SK-N-SH (cell line): Measurements from ENCODE around the gene WDR49. TPM values are rescaled to one million over a fixed set of nuclear protein-coding genes. Genes with fewer than 3 reads are reported as not detected.

Experiments
- CTCF ChIA-PET: fragments of 300-600, 350-600 bp; formaldehyde crosslinking; extraction: SDS; loops from one replicate; lab custom pipeline; 2021; lab: Yijun Ruan, JAX
- POLR2A ChIA-PET: fragments of 350-600 bp; sonication (Branson Sonifier 250); formaldehyde crosslinking; extraction: SDS; loops from one replicate; lab custom pipeline; 2020; ENCODE audit warnings: antibody characterized with exemption, inconsistent platforms; lab: Yijun Ruan, JAX
- DNase-seq: peaks from one replicate; pipeline ENCODE4 v3.0.0; 2012
- H2AFZ ChIP-seq: fragments of 200-600 bp; sonication (generic); 2 replicates; pipeline ENCODE4 v1.8.1; 2016; ENCODE audit warnings: antibody characterized with exemption, mild to moderate bottlenecking, low read depth
- H3F3A ChIP-seq: fragments of 200-600 bp; sonication (generic); replicated peaks from 2 replicates; pipeline ENCODE3; 2016; ENCODE audit warnings: antibody characterized with exemption, mild to moderate bottlenecking; ENCODE audit not compliant: insufficient read depth
- H3K27ac ChIP-seq, 2 experiments: fragments of 200-500 bp in 1 of 2; fragments of 200-600 bp in 1 of 2; sonication (Bioruptor generic) in 1 of 2; sonication (generic), shearing (Covaris generic) in 1 of 2; 2 replicates each; pipeline versions ENCODE4 v1.5.1 to v1.6.1; 2014 to 2016; ENCODE audit warnings: low read depth in 2 of 2, inconsistent platforms in 1 of 2, low read length in 1 of 2, mild to moderate bottlenecking in 1 of 2, mixed read lengths in 1 of 2
- H3K27me3 ChIP-seq: fragments of 200-600 bp; sonication (generic), shearing (Covaris generic); 2 replicates; pipeline ENCODE4 v1.6.1; 2016; ENCODE audit warnings: mixed run types; ENCODE audit not compliant: insufficient read depth
- H3K36me3 ChIP-seq, 2 experiments: fragments of 200-500 bp in 1 of 2; fragments of 200-600 bp in 1 of 2; sonication (Bioruptor generic) in 1 of 2; sonication (generic) in 1 of 2; replicated peaks in 1 of 2; 2 replicates each; pipeline versions ENCODE3 to v1.5.1; 2014 to 2016; ENCODE audit warnings: low read length in 1 of 2, mild to moderate bottlenecking in 1 of 2; ENCODE audit not compliant: insufficient read depth in 2 of 2, control insufficient read depth in 1 of 2
- H3K4me1 ChIP-seq, 2 experiments: fragments of 200-500 bp in 1 of 2; fragments of 200-600 bp in 1 of 2; sonication (Bioruptor generic) in 1 of 2; sonication (generic), shearing (Covaris generic) in 1 of 2; 2 replicates each; pipeline versions ENCODE4 v1.5.1 to v1.6.1; 2014 to 2016; ENCODE audit warnings: low read depth in 1 of 2, low read length in 1 of 2, mixed run types in 1 of 2; ENCODE audit not compliant: insufficient read depth in 2 of 2, control insufficient read depth in 1 of 2
- H3K4me2 ChIP-seq: fragments of 200-600 bp; sonication (generic), shearing (Covaris generic); 2 replicates; pipeline ENCODE4 v1.6.1; 2017; ENCODE audit warnings: mixed run types
- H3K4me3 ChIP-seq, 2 experiments: fragments of 200-500 bp in 1 of 2; fragments of 200-600 bp in 1 of 2; sonication (Bioruptor generic) in 1 of 2; sonication (generic), shearing (Covaris generic) in 1 of 2; 2 replicates each; pipeline versions ENCODE4 v1.5.1 to v1.8.1; 2014 to 2016; ENCODE audit warnings: low read depth in 2 of 2, inconsistent platforms in 1 of 2, low read length in 1 of 2, mild to moderate bottlenecking in 1 of 2, mixed read lengths in 1 of 2, moderate library complexity in 1 of 2
- H3K79me2 ChIP-seq: fragments of 200-600 bp; sonication (generic); 2 replicates; pipeline ENCODE4 v1.8.1; 2017; ENCODE audit warnings: mild to moderate bottlenecking; ENCODE audit not compliant: insufficient read depth
- H3K9ac ChIP-seq: fragments of 200-600 bp; sonication (generic); 2 replicates; pipeline ENCODE4 v1.6.1; 2017; ENCODE audit warnings: mixed run types
- H3K9me2 ChIP-seq: fragments of 200-600 bp; sonication (generic); 2 replicates; pipeline ENCODE4 v1.6.1; 2017; ENCODE audit warnings: mixed run types
- H3K9me3 ChIP-seq: fragments of 200-600 bp; sonication (generic); 2 replicates; pipeline ENCODE4 v1.6.1; 2017; ENCODE audit warnings: mixed run types, mild to moderate bottlenecking, moderate library complexity
- H4K20me1 ChIP-seq: fragments of 200-600 bp; sonication (generic); 2 replicates; pipeline ENCODE4 v1.6.1; 2017; ENCODE audit warnings: mild to moderate bottlenecking, mixed run types; ENCODE audit not compliant: insufficient read depth
- CTCF ChIP-seq: fragments of 200-600 bp; sonication (generic); IDR thresholded peaks from 2 replicates; pipeline ENCODE4 v1.6.1; 2017; ENCODE audit warnings: antibody characterized with exemption, mild to moderate bottlenecking, moderate library complexity
- EP300 ChIP-seq, 2 experiments: IDR thresholded peaks; 2 replicates each; pipeline versions ENCODE4 v1.4.0 to v1.6.1; 2012; ENCODE audit warnings: borderline replicate concordance in 1 of 2, low read depth in 1 of 2, low read length in 1 of 2
- FOXJ3 ChIP-seq: sonication (generic); formaldehyde crosslinking; IDR thresholded peaks from 2 replicates; pipeline ENCODE4 v1.5.1; 2020; ENCODE audit warnings: mild to moderate bottlenecking, missing genetic modification reagents
- FOXM1 ChIP-seq: IDR thresholded peaks from 2 replicates; pipeline ENCODE4 v1.4.0; 2012; ENCODE audit warnings: low read depth, mild to moderate bottlenecking
- GABPA ChIP-seq: IDR thresholded peaks from 2 replicates; pipeline ENCODE4 v1.4.0; 2012; ENCODE audit warnings: low read depth, mild to moderate bottlenecking
- MAX ChIP-seq: IDR thresholded peaks from 2 replicates; pipeline ENCODE4 v1.4.0; 2012; ENCODE audit warnings: low read depth
- MEF2A ChIP-seq: IDR thresholded peaks from 2 replicates; pipeline ENCODE4 v1.4.0; 2012; ENCODE audit warnings: low read depth, borderline replicate concordance
- NRF1 ChIP-seq: IDR thresholded peaks from 2 replicates; pipeline ENCODE4 v1.6.1; 2012; ENCODE audit warnings: low read depth, mild to moderate bottlenecking, low read length
- PBX3 ChIP-seq: IDR thresholded peaks from 2 replicates; pipeline ENCODE4; 2012
- POLR2AphosphoS5 ChIP-seq: IDR thresholded peaks from 2 replicates; pipeline ENCODE4 v1.6.1; 2012; ENCODE audit warnings: low read depth, low read length
- RAD21 ChIP-seq: IDR thresholded peaks from 2 replicates; pipeline ENCODE4 v1.6.1; 2012; ENCODE audit warnings: mild to moderate bottlenecking, low read length
- REST ChIP-seq: IDR thresholded peaks from 2 replicates; pipeline ENCODE4 v1.6.1; 2012; ENCODE audit warnings: mild to moderate bottlenecking, low read depth, low read length, moderate library complexity
- RFX5 ChIP-seq: IDR thresholded peaks from 2 replicates; pipeline ENCODE4 v1.6.1; 2012; ENCODE audit warnings: mild to moderate bottlenecking, improper control_type of control experiment, low read length
- RXRA ChIP-seq: IDR thresholded peaks from 2 replicates; pipeline ENCODE4 v1.4.0; 2012; ENCODE audit warnings: low read depth, mild to moderate bottlenecking, borderline replicate concordance
- SIN3A ChIP-seq: IDR thresholded peaks from 2 replicates; pipeline ENCODE4 v1.6.1; 2012; ENCODE audit warnings: low read depth, mild to moderate bottlenecking, low read length, moderate library complexity, borderline replicate concordance
- TAF1 ChIP-seq: IDR thresholded peaks from 2 replicates; pipeline ENCODE4 v1.6.1; 2012; ENCODE audit warnings: low read depth, mild to moderate bottlenecking, low read length, moderate library complexity, borderline replicate concordance
- TEAD4 ChIP-seq: IDR thresholded peaks from 2 replicates; pipeline ENCODE4 v1.4.0; 2012; ENCODE audit warnings: mild to moderate bottlenecking, borderline replicate concordance; ENCODE audit not compliant: insufficient read depth
- USF1 ChIP-seq: IDR thresholded peaks from 2 replicates; pipeline ENCODE4 v1.4.0; 2012; ENCODE audit warnings: low read depth, borderline replicate concordance
- YY1 ChIP-seq: IDR thresholded peaks from 2 replicates; pipeline ENCODE4 v1.4.0; 2012; ENCODE audit warnings: low read depth, mild to moderate bottlenecking
- ZBTB33 ChIP-seq: IDR thresholded peaks from 2 replicates; pipeline ENCODE4 v1.4.0; 2012; ENCODE audit warnings: low read depth, borderline replicate concordance
- WGBS: methylation state at CpG from one replicate; pipeline ENCODE4 v1.1.6; 2017; ENCODE audit warnings: low lambda C conversion rate; 5-methylcytosine and 5-hydroxymethylcytosine counted together
- polyA plus RNA-seq, 3 experiments: library from polyadenylated mRNA; depleted of rRNA; stranded (reverse); fragments of >200 nt; gene quantifications; 2 replicates each; pipeline ENCODE4 v1.2.3, GENCODE V29; 2012

The WDR49 gene
- polyA plus RNA-seq, 1 of the 3 experiments (the other 2 are of a cell fraction): not detected

- TF ChIP-seq MAX (no peak), ZBTB33 (no peak), TEAD4 (no peak), GABPA (no peak), TAF1 (no peak), FOXJ3 (CRISPR knock-in tag) (no peak), USF1 (no peak), RFX5 (no peak), NRF1 (no peak), PBX3 (no peak), RXRA (no peak), YY1 (no peak), CTCF (no peak), SIN3A (no peak), REST (no peak), EP300 (IDR thresholded peaks at IDR 0.05; ENCODE audit: borderline replicate concordance in 1 of 2, low read depth in 1 of 2, low read length in 1 of 2) (no peak), FOXM1 (no peak), POLR2AphosphoS5 (no peak), RAD21 (no peak), MEF2A (no peak)
- ChIA-PET CTCF (no interaction called here), POLR2A (no interaction called here)
- Histone ChIP-seq H3K36me3 (no peaks in the 10 kb centered on the region), H3K4me3 (no peak overlapping the region), H3K27ac (no peak overlapping the region), H3F3A (no peaks in the 10 kb centered on the region), H3K4me2 (no peak overlapping the region), H3K9me3 (no peaks in the 10 kb centered on the region), H3K9me2 (no peaks in the 10 kb centered on the region), H4K20me1 (no peaks in the 10 kb centered on the region), H3K27me3 (no peaks in the 10 kb centered on the region), H3K79me2 (no peaks in the 10 kb centered on the region), H2AFZ (no peak overlapping the region), H3K4me1 (no peaks in the 10 kb centered on the region), H3K9ac (no peak overlapping the region)
- DNase-seq: no peak
- WGBS: 4% methylated on average over 2 of the region's 2 CpGs
These were observed 80.8 kb downstream of the WDR49 start for GRCh38 chr3:167572991-167573390.
